ENCODE results near the gene KIF1C.

Gene KIF1C

DNA sequence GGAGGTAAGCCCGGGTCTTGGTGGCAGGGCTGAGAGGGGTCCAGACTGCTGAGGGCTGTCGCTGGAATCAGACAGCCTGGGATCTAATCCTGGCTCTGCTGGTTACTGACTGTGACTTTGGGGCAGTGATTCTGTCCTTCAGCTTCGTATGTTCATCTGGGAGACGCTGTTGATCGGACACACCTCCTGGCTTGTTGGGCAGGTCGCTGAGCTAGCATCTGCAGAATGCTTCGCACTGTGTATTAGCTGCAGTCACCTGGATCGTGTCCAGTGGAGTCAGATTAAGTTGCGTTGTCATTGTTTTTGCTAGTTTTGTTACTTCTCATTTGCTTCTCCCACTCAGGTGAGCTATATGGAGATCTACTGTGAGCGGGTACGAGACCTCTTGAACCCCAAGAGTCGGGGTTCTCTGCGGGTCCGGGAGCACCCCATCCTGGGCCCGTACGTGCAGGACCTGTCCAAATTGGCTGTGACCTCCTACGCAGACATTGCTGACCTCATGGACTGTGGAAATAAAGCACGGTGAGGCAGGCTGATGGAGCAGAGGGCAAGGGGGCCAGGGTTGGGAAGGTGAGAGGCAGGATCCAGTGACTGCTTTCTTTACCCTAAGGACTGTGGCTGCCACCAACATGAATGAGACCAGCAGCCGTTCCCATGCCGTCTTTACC, 4.5 kb downstream of the KIF1C start:
- TF ChIP-seq CTCF (conservative IDR thresholded peaks at IDR 0.05; ENCODE audit: low read depth, low read length) = no peak

GRCh38 chr17:5003214-5003867, 5.6 kb downstream of the KIF1C start:
- TF ChIP-seq CTCF (conservative IDR thresholded peaks at IDR 0.05; ENCODE audit: low read depth, low read length) = no peak
- no peak for DNase-seq (ENCODE audit: low read depth)
- no peak overlapping the region for H3K4me3 ChIP-seq (ENCODE audit: low read depth, low read length)

More for the DNA sequence above, 4.5 kb downstream of the KIF1C start:
- no peak overlapping the region for H3K4me3 ChIP-seq (ENCODE audit: low read depth, low read length)
- DNase-seq (ENCODE audit: low read depth) = no peak

DNA sequence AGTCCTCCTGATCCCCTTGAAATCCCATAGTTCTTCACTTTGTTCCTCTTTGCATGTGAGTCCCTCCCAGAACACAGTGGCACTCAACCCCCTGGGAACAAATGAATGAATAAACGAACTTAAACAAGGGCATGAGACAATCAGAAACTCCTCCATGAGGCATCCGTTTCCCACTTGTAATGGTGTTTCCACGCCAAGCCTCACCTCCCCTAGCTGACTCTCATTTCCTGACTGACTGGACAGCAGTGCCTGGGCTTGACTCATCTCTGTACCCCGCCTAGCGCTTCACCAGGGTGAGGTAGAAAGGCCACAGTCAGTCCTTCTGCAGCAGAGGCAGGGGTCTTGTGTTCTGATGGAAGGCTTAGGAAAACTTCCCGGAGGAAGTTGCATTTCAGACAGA, 14.2 kb downstream of the KIF1C start:
- H3K4me3 ChIP-seq (ENCODE audit: low read depth, low read length) = no peak overlapping the region
- DNase-seq (ENCODE audit: low read depth) = peak; percentile 79
- TF ChIP-seq CTCF (conservative IDR thresholded peaks at IDR 0.05; ENCODE audit: low read depth, low read length) = no peak

- no peak for DNase-seq (ENCODE audit: low read depth)
- H3K4me3 ChIP-seq (ENCODE audit: low read depth, low read length) = no peak overlapping the region
- TF ChIP-seq CTCF (conservative IDR thresholded peaks at IDR 0.05; ENCODE audit: low read depth, low read length) = no peak
Measured at GRCh38 chr17:5014357-5014756, 16.6 kb downstream of the KIF1C start.

DNA sequence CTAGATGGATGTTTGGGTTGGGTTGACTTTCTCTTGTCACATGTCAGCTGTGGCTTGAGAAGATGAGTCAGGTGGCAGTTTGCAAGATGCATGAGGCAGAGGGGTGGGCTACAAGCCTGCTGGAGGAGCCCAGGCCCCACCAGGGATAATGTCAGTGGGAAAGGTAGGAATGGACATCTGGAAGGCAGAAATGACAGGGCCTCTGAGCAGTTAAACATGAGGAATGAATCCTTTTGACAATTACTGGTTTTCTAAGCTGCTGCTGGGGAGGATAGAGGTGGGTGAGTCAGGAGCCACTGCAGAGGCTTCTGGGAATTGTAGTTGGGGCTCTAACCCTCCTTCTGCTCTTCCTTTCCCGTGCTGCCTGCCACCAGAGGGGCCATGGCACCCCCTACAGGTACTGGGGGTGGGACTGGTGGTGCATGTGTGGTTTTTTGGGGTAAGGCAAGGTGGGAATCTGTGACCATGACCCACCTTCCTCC, 21.8 kb downstream of the KIF1C start:
- H3K4me3 ChIP-seq (ENCODE audit: low read depth, low read length) = no peak overlapping the region
- DNase-seq (ENCODE audit: low read depth) = peak; percentile 22
- peak; percentile 18 for TF ChIP-seq CTCF (conservative IDR thresholded peaks at IDR 0.05; ENCODE audit: low read depth, low read length)

GRCh38 chr17:5020502-5021023, 22.8 kb downstream of the KIF1C start:
- no peak overlapping the region for H3K4me3 ChIP-seq (ENCODE audit: low read depth, low read length)

More at GRCh38 chr17:5020502-5021023, 22.8 kb downstream of the KIF1C start:
- no peak for TF ChIP-seq CTCF (conservative IDR thresholded peaks at IDR 0.05; ENCODE audit: low read depth, low read length)
- DNase-seq (ENCODE audit: low read depth) = no peak

Measured in choroid plexus epithelial cell (primary cell).